HG02610 (cell line): ENCODE data around the gene PPP2R5E.

ENCODE experiments used
- ATAC-seq: cut with Tn5 transposase; IDR thresholded peaks from one replicate; pipeline ENCODE4 v1.9.1; 2021; ENCODE audit warnings: mild to moderate bottlenecking, moderate library complexity; ENCODE audit not compliant: unreplicated experiment

PPP2R5E gene

DNA sequence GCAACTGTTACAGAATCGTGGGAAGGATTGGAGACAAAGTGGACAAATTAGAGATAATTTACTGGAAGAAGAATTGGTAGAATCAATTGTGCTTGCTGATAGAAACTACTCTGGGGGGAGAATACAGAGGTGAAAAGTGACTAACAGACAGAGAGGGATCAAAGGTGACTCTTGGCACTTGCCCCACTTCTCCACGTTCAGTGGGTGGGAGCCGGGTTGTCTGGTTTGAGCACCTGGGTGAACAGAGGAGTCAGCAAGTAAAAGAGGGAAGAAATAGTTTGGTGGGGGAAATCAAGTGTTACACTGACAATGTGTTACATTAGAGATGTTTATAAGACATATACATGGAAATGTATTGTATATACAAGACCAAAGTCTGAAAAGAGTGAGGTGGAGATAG, 69.1 kb downstream of the PPP2R5E start:
- ATAC-seq: no peak

DNA sequence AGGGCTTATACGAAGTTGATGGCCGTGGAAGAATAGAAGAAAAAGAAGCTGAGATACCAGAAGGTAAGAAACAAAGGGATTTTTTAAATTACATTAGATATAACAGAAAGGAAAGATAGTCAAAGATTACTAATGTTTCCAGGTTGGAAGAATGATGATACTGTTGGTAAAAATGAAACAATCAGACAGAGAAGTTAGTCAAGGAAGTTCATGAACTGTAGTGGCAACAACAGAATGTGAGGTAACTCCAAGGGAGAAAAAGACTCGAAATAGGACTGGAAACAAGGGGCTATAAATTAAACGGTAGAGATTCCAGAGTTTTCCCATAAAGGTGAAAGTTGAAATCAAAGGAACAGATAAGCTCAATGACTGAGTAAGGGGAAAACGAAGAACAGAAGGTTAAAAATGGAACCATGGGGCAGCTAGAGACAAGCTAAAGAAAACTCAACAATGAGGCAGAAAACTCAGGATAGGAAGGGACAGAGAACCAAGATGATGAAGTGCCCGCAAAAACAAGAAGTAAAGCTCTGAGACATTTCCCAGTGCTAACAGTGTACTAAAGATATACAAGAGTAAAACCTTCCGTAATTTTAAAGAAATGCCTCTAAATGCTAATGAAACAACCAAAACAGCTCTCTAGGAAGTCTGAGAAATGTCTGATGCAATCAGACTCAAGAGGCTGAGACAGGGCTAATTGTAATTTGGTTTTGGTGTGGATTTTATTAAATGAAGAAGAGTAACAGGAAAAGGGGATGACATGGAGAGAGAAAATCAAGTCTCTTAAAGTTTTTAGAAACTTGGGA, 70.0 kb downstream of the PPP2R5E start:
- ATAC-seq: no peak

DNA sequence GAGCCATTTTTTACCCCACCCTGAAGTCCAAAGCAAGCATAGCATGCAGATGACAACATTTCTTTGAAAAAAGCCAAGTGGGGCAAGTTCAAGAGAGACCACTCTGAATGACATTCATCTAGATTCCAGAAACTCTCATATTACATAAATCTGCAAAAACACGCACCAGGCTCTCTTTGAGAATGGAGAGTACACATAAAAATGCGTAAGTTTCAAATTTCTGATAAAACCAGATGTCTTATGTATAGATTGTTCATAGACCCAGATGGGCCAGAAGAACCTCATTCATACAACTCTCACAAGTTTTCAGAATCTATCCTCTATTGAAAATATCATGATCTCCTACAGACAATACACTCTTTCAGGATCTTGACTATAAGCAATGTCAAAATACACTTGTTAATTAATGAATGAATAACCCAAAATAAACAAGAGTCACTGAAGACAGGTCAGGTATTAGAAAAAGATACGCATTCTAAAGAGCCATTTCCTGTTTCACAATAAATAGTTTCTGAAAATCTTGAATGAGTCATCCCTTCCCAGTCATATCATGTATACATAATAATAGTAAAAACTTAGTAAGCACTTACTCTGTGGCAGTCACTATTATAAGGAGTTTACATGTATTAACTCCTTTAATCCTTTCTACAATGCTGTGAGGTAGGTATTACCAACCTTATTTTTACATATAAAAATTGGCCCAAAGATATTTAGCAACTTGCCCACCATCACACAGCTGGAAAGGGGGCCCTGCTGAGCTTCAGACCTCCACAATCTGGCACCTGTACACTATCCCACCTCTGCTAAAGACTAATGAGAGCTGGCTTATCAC, 72.0 kb downstream of the PPP2R5E start:
- peak; percentile 96 for ATAC-seq

DNA sequence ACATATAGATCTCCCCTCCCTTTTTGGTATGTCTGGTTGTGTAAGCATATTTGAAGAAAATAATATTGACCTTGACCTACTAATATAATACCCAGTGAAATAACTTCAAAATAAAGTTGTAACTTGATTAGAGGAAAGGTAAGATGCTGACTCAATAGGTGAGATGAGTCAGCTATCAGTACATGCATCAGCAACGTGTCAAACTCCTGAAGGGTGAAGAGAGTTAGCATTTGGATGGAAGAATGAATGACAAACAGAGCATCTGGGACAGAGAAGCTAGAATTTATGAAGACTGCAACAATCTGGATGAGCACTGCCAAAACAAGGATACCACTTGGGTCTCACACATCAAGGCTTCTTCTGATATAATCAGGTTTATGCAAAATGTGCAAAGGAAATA, 74.9 kb downstream of the PPP2R5E start:
- peak; percentile 48 for ATAC-seq

DNA sequence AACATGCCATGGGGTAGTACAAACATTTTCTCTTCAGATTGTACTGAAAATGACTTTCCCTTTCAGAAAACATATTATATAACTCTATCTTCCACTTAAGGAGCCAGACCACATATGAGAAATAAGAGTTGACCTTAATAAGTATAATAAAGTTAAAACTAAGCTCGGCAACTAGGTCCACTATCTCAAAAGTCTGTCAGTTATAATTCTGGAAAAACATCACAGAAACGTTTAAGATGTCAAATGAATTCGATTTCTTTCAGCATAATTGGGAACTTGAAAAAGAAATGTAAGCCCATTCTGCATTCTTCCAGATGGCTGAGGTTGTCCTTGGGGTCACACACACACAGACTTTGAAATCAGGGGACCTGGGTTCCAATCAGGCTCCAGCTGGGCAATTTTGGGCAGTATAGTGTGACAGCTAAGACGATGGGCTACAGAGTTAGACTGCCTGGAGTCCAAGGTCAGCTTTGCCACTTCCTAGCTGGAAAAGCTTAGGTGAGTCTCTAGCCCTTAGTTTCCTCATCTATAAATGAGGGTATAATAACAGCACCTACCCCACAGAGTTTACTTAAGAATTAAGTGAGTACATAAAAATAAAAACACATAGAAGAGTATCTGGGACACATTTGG, 75.6 kb downstream of the PPP2R5E start:
- ATAC-seq: no peak

DNA sequence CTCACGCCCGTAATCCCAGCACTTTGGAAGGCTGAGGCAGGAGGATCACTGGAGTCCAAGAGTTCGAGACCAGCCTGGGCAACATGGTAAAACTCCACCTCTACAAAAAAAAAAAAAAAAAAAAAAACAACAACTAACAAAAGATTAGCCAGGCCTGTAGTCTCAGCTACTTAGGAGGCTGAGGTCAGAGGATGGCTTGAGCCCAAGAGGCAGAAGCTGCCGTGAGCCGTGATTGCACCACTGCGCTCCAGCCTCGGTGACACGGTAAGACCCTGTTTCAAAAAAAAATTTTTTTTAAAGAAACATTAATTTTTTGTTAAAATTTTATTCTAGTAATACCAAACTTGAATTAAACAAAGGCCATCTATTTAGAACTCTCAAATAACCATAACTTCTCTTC, 77.8 kb downstream of the PPP2R5E start:
- ATAC-seq: no peak

DNA sequence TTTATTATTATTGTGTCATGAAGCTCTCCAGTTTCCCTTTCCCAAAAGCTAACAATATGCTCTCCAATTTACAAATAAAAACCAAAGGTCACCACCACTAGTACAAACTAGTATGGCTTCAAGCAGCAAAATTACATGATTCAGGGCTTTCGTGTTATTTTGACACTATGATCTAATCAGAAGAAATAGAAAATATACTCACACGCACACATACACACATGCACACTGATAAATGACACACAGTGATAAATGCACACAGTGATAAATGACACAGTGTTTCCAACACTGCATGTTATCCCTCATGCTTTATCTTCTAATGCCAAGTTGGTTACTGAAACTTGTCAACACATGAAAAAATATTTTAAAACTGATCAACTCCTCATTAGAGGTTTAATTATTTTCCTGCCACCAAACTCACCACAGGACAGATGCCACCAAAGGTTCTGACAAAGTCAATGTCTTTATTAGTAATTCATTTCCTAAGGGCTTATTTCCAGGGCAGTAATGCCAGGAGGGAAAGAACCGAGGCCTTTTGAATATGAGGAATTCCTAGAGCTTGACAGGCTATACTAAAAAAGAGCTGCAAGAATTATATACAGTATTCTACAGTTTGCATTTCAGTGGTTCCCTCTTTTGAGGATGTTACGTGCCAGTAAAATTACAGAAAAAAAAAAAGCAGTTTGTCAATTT, 82.4 kb downstream of the PPP2R5E start:
- ATAC-seq: no peak

DNA sequence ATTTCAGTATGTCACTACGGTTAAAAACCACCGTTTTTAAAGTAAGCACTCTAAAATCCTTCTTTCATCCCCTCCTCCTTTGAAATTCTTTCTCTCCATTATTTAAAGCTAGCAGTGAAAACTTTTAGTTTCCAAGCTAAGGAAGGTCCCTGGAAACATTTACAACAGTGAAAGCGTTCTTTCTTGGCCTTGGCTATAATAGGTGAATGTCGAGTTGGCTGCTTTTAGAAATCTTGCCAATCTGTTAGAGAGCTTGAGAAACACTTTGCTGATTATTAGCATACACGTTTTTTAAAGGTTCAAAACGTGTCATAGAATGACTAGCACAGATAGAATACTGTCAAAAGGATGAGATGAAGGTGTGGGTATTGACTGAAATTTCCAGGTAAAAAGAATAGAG, 83.4 kb downstream of the PPP2R5E start:
- ATAC-seq: no peak

DNA sequence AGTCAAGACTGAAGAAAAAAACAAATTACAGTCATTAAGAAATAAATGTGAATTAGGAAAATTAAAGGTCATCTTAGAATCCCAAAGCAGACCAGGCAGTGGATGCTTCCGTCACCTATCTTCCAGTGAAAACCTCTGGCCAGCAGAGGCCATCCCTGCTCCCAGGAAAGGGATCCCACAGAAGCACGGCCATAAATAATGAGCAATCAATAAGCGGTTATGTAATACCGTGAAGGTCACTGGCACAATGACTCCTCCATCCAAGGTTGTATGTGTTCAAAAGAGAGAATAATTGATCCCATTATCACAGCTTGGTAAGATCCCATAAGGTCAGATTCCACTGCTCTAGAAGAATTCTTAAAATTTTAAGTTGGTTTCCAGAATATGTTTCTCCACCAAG, 85.7 kb downstream of the PPP2R5E start:
- no peak for ATAC-seq

DNA sequence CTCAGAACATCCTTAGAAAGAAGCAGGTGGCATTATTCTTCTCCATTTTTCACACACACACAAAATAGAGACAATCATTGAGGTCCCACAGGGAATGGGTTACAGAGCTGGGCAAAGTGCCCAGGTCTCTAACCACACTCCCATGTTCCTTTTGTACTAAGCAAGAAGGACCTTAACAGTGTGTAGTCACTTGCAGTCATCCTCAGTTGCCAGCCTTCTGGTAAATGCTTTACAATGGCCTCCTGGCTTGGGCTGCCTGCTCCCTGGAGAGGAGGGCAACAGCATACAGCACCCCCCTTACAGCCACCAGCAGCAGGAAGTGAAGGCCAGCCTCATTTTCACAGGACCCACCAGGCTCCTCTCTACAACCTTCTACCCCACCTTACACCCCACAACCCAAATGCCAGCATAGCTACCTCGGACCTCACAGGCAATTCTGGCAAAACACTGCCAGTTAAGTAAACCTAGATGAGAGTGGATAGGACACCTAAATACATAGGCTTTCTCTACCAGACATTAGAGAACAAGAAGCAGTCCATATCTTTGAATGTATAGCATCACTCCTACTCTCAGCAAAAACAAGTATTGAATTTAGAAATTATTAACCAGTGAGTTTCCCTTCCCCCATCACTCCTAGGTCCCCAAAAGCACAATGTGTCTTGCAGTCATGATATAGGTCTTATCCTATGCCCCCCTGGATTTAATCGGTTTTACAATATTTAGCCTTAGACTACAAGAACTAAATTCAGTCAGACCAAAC, 88.1 kb downstream of the PPP2R5E start:
- no peak for ATAC-seq

DNA sequence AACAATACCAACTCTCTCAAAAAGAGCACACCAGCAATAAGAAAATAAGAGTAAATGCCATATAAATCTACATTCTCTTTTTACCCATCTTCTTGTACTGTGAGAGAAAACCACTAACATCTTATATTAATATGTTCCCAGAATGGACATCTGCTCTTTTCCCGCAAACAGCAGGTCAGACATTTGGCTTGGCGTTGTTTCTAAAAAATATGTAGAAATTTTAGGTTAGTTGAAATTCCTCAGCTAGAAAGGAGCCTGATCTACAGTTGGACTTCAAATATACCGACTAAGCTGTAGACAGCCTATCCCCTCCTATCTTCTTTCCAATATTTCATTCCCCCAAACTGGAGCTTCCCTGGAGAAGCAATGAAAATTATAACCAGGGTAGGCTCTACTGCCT, 88.7 kb downstream of the PPP2R5E start:
- ATAC-seq: no peak

DNA sequence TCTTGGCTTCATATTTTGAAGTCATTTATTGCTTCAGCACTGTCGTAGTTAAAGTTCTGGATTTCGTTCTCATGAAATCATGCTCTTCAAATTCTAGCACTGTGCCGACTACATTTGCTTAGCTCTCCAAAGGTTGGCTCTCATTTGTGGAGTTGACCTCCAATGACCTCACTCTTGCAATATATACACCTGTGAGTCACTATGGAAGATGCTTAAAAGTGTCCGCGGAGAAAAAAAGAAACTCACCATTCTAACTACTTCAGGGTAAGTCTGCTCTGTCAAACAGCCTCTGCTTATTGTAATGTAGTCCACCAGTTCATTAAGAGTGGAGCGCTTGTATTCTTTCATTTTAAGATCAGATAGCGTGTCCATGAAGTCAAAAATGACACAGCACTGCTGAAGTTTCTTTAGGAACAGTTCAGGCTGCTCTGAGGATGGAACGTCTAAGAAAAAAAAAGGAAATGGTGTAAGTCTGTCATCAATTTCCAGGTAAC, 89.7 kb downstream of the PPP2R5E start:
- no peak for ATAC-seq

DNA sequence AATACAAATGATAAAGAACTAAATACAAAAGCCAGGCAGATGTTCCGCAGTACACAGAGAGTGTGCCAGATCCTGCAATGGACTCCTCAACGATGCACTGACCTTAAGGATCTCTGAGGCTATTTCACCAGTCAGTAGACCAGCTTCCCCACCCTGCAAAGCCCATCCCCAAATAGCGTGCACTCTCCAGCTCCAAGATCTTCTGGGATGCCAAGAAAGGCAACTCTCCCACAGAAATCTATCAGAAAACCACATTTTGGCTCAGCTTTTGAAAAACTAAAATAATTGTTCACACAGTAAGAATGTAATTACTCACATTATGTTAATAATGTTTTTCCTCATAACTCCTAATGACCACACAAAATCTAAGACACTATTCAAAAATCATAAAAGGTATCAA, 90.4 kb downstream of the PPP2R5E start:
- no peak for ATAC-seq

DNA sequence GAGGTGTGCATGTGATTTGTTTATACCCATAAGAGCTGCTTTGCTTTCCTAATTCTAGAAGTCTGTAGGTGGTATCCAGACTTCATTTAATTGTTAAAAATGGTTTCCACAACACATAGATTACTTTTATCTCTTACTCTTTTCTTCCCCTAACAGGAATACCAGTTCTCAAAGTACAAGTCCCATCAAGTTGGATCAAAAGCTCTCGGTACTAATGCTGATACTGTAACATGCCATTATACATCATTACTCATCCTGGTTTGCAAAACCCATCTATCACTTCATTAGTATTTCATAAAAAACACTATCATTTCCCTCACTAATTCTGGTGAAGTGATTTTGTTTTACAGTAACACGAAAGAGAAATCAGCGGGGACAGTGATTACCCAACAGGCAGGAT, 94.3 kb downstream of the PPP2R5E start:
- ATAC-seq: no peak

DNA sequence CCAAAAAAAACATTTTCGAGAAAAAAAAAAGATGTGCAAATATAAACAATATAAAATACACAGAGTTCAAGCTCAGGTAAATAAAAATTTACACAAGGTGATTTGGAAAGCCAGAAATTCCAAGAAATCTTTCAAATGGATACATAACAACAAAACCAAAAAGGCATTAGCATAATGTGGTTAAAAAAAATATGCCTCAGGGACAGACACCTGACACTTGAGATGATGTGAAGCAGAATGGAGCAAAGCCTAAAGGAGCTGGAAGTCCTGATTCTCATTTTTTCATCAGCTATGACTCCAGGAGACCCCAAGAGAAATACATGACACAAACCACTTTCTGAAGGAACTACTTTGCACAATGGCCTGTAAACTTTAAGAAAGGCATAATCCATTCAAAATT, 98.6 kb downstream of the PPP2R5E start:
- no peak for ATAC-seq

DNA sequence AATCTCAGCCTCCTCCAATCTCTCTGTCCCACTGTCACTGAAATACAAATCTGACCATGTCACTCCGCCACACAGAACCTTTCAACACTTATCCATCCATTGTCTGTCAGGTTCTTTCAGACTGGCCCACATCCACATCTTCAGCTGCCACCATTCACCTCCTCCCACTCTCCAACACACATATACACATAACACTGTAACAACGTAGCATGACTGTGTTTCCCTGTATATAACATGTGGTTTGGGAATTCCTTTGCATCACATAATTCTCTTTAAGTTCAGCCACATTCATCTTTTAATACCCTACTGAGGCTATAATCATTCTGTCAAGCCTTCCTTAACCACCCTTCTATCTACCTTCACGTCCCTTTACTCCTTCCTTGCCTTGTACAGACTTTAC, 99.2 kb downstream of the PPP2R5E start:
- ATAC-seq: no peak

DNA sequence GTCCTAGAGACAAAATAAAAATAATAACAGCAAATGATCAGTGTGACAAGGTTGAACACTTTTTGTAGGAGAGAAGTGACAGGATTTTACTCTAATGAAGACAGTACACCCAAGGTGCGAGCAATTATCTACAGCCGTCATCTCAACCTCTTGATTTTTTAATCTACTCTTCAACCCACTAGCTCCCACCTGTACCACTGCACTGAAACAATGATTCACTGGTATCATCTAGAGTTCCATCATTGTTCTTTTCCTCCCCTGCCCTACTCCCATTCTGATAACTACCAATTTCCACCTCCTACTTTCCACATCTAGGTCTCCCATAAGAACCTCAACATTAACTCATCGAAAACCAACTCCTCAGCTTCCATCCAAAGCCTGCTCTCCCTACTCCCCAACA, 99.8 kb downstream of the PPP2R5E start:
- ATAC-seq: no peak

DNA sequence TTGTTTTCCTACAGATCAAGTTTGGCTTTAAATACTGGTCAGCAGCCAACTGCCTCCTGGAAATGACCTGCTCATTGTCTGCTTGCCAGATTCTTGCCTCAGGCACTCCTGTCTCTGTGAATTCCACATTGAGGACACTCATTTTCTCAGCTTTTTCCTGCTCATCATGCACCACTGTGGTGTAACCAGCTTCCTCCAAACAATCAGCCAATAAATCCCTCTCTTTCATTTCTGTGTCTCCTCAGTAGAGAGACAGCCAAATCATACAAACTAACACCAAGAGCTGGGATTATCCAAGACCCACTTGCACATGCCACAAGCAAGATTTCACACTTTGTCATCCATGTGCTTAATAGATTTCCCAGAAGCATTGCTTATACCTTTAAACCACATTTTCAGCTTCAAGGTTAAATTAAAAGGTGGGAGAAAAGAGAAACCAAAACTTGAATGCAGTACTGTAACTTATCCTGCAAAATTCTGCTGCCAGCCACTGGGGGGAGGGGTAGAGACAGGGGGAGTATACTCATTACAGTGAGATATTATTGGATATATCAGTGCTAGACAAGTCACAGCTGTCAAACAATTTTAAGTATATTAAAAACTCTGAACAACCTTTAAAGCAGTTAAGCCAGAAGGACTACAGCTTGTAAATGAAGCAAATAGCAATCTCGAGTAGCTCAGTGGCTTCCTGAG, 105.0 kb downstream of the PPP2R5E start:
- peak; percentile 60 for ATAC-seq

DNA sequence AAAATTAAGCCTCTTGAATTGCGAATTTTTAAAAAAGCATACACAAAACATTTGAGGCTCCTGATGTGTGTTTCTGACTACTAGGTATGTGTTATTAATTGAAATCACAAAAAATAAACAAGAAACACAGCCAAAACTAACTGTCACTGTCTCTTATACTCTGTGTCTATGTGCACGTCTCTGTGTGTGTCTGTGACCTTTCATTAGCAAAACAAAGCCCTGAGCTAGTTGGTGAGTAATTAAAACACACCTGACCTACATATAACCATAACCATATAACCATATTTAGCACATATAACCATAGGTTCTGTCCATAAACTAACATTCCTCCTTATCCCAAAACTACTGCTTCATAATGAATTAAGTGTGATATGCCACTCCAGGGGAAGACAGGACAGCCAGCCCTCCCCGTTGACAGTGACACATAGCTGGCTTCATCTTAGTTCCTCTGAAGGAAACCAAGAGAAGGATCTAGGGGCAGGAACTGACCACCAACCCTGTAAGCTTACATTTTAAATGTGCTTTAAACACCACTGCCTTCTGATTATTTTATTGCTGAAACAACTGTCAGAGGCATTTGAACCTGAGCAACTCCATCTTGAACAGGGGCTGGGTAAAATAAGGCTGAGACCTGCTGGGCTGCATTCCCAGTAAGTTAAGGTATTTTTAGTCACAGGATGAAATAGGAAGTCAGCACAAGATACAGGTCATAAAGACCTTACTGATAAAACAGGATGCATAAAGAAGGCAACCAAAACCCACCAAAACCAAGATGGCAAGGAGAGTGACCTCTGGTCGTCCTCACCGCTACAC, 106.7 kb downstream of the PPP2R5E start:
- ATAC-seq: no peak
